VCaP (cell line): ENCODE data around the gene TMEM234.

Experiments used
- H3K27ac ChIP-seq: fragments of 450-650 bp; 2 replicates; pipeline ENCODE4 v1.5.1; 2017
- CTCF ChIP-seq: fragments of 450-650 bp; conservative IDR thresholded peaks from 2 replicates; pipeline ENCODE4 v1.5.1; 2017; ENCODE audit warnings: mild to moderate bottlenecking, moderate library complexity

TMEM234 gene

GRCh38 chr1:32219022-32219421 is 3.1 kb downstream of the TMEM234 start:
- no peak overlapping the region for H3K27ac ChIP-seq
- TF ChIP-seq CTCF = no peak

GRCh38 chr1:32216566-32216965 is 5.6 kb downstream of the TMEM234 start:
- peak overlapping the region; percentile 89 for H3K27ac ChIP-seq
- TF ChIP-seq CTCF = no peak

- H3K27ac ChIP-seq = peak overlapping the region; percentile 89
- TF ChIP-seq CTCF = peak; percentile 89
Observed at GRCh38 chr1:32215629-32216480, 6.3 kb downstream of the TMEM234 start.

- TF ChIP-seq CTCF = no peak
- peak within 1 kb of the TSS; percentile 38 for H3K27ac ChIP-seq
Observed at GRCh38 chr1:32208891-32209328, 13.2 kb downstream of the TMEM234 start, which contains the start of gene DCDC2B. Gene DCDC2B (plus strand): TSS chr1:32209089. CDS start chr1:32209094, 5 bp downstream.

- H3K27ac ChIP-seq = peak overlapping the region; percentile 38
- no peak for TF ChIP-seq CTCF
Observed at GRCh38 chr1:32208469-32208868, 13.7 kb downstream of the TMEM234 start.

- TF ChIP-seq CTCF = no peak
- peak within 1 kb of the TSS; percentile 76; the same call in 1 of the 2 replicates for H3K27ac ChIP-seq
Observed at GRCh38 chr1:32205401-32206370, 16.5 kb downstream of the TMEM234 start, which contains the start of gene IQCC. Gene IQCC (plus strand): TSS chr1:32205671. CDS start chr1:32205682, 11 bp downstream.

GRCh38 chr1:32204943-32205361 is 17.2 kb downstream of the TMEM234 start:
- TF ChIP-seq CTCF = no peak
- H3K27ac ChIP-seq = peak overlapping the region; percentile 76; the same call in 1 of the 2 replicates
